VCaP (cell line): ENCODE results near the gene PELI1.
A peak's percentile ranks its signal among the peaks of the same experiment; 100 is the strongest.

Experiments used
- H3K27ac ChIP-seq: fragments of 450-650 bp; 2 replicates; pipeline ENCODE4 v1.5.1; 2017
- CTCF ChIP-seq: fragments of 450-650 bp; conservative IDR thresholded peaks from 2 replicates; pipeline ENCODE4 v1.5.1; 2017; ENCODE audit warnings: mild to moderate bottlenecking, moderate library complexity

Gene PELI1

GRCh38 chr2:64144057-64145013, at the start of gene PELI1:
Gene PELI1, minus strand, starts transcription at chr2:64144420. Its CDS starts 36,110 bp downstream, at chr2:64108310.
- TF ChIP-seq CTCF = peak; percentile 40
- peak within 1 kb of the TSS; percentile 84 for H3K27ac ChIP-seq

- H3K27ac ChIP-seq = no peak overlapping the region
- TF ChIP-seq CTCF = no peak
These were observed 49.3 kb upstream of the PELI1 start for GRCh38 chr2:64193491-64193890.

- no peak overlapping the region for H3K27ac ChIP-seq
These were observed 48.5 kb upstream of the PELI1 start for GRCh38 chr2:64192664-64193105.

GRCh38 chr2:64192125-64192479, 47.9 kb upstream of the PELI1 start:
- TF ChIP-seq CTCF = no peak
- no peak overlapping the region for H3K27ac ChIP-seq

More at GRCh38 chr2:64192664-64193105, 48.5 kb upstream of the PELI1 start:
- TF ChIP-seq CTCF = no peak

GRCh38 chr2:64189586-64189985, 45.4 kb upstream of the PELI1 start:
- no peak for TF ChIP-seq CTCF
- H3K27ac ChIP-seq = no peak overlapping the region

- TF ChIP-seq CTCF = no peak
- no peak overlapping the region for H3K27ac ChIP-seq
These were observed 44.9 kb upstream of the PELI1 start for GRCh38 chr2:64189167-64189566.

GRCh38 chr2:64186699-64187605, 42.7 kb upstream of the PELI1 start:
- H3K27ac ChIP-seq = no peak overlapping the region
- TF ChIP-seq CTCF = no peak
